K562 (cell line): Measurements from ENCODE around the gene RHBDF2. TPM values are rescaled to one million over a fixed set of nuclear protein-coding genes. Genes with fewer than 3 reads are reported as not detected.
A peak's percentile ranks its signal among the peaks of the same experiment; 100 is the strongest.

ENCODE experiments used
- BRF2 ChIP-seq: IDR thresholded peaks from 3 replicates; pipeline ENCODE4 v1.6.1; 2011; ENCODE audit warnings: borderline replicate concordance, mild to moderate bottlenecking; ENCODE audit not compliant: insufficient read length, insufficient read depth
- CTCF ChIP-seq, 3 experiments: IDR thresholded peaks in 2 of 3; conservative IDR thresholded peaks in 1 of 3; 2 replicates each; pipeline ENCODE4 v1.5.1; 2011 to 2012; ENCODE audit warnings: low read length in 3 of 3, mild to moderate bottlenecking in 3 of 3, control low read depth in 2 of 3, improper control_type of control experiment in 1 of 3, inconsistent platforms in 1 of 3, low read depth in 1 of 3, mixed read lengths in 1 of 3, moderate library complexity in 1 of 3; ENCODE audit not compliant: insufficient read depth in 2 of 3
- GATAD2A ChIP-seq: fragments of 450-650 bp; IDR thresholded peaks from 2 replicates; pipeline ENCODE4 v1.6.1; 2017
- GTF2F1 ChIP-seq: IDR thresholded peaks from 2 replicates; pipeline ENCODE4 v1.6.1; 2011; ENCODE audit warnings: low read depth, low read length, improper control_type of control experiment
- HDAC8 ChIP-seq: fragments of 450-650 bp; IDR thresholded peaks from 2 replicates; pipeline ENCODE4 v1.6.1; 2016; ENCODE audit warnings: mild to moderate bottlenecking, missing genetic modification characterization, moderate library complexity, missing compliant biosample characterization
- KDM5B ChIP-seq: fragments of 200-600 bp; sonication (generic); IDR thresholded peaks from 2 replicates; pipeline ENCODE4 v1.6.1; 2012; ENCODE audit warnings: low read depth, mild to moderate bottlenecking, moderate library complexity, low read length, control low read depth, inconsistent platforms; ENCODE audit not compliant: insufficient replicate concordance
- KHSRP ChIP-seq: fragments of 450-650 bp; IDR thresholded peaks from 2 replicates; pipeline ENCODE4 v1.6.1; 2017
- LEF1 ChIP-seq: fragments of 450-650 bp; IDR thresholded peaks from 2 replicates; pipeline ENCODE4 v1.6.1; 2016; ENCODE audit warnings: mild to moderate bottlenecking
- NFRKB ChIP-seq: fragments of 450-650 bp; IDR thresholded peaks from 2 replicates; pipeline ENCODE4 v1.6.1; 2016; ENCODE audit warnings: low read depth
- PKNOX1 ChIP-seq: fragments of 450-650 bp; IDR thresholded peaks from 2 replicates; pipeline ENCODE4 v1.6.1; 2016
- POLR2G ChIP-seq: fragments of 200-400 bp; formaldehyde crosslinking; IDR thresholded peaks from 2 replicates; pipeline ENCODE4 v1.6.1; 2017; ENCODE audit warnings: low read depth, mild to moderate bottlenecking, antibody characterized with exemption, low read length, moderate library complexity
- PPARD ChIP-seq: fragments of 250-450 bp; sonication (Bioruptor Pico); IDR thresholded peaks from 2 replicates; pipeline ENCODE4 v1.8.0; 2022; ENCODE audit warnings: inconsistent platforms, mild to moderate bottlenecking, moderate library complexity
- SMARCA4 ChIP-seq: fragments of 450-650 bp; IDR thresholded peaks from 2 replicates; pipeline ENCODE4 v1.6.1; 2016
- SNRNP70 ChIP-seq: fragments of 200-400 bp; formaldehyde crosslinking; optimal IDR thresholded peaks from 2 replicates; pipeline ENCODE3; 2017; ENCODE audit warnings: low read depth, low read length
- TCF3 ChIP-seq: sonication (generic); formaldehyde crosslinking; IDR thresholded peaks from 2 replicates; pipeline ENCODE4 v1.4.0; 2020; ENCODE audit warnings: mild to moderate bottlenecking, missing genetic modification reagents
- UBTF ChIP-seq, 2 experiments: IDR thresholded peaks; 2 replicates each; pipeline ENCODE4 v1.6.1; 2012; ENCODE audit warnings: improper control_type of control experiment in 2 of 2, low read depth in 2 of 2, low read length in 2 of 2, borderline replicate concordance in 1 of 2
- ZFP36 ChIP-seq: fragments of 150-350 bp; IDR thresholded peaks from 2 replicates; pipeline ENCODE4 v1.6.1; 2018; ENCODE audit warnings: low read length, low read depth; ENCODE audit not compliant: partially characterized antibody
- ZNF146 ChIP-seq: IDR thresholded peaks from one replicate; pipeline ENCODE4 v1.6.1; 2018; ENCODE audit warnings: missing compliant biosample characterization; ENCODE audit not compliant: unreplicated experiment
- ZNF316 ChIP-seq: fragments of 450-650 bp; IDR thresholded peaks from 2 replicates; pipeline ENCODE4 v1.6.1; 2016
- ZNF584 ChIP-seq: fragments of 200-800 bp; sonication (Bioruptor generic); IDR thresholded peaks from 2 replicates; pipeline ENCODE4 v1.6.1; 2016; ENCODE audit warnings: low read depth, mild to moderate bottlenecking, missing genetic modification characterization, missing compliant biosample characterization
- ZNF668 ChIP-seq: fragments of 250-450 bp; sonication (Bioruptor Pico); IDR thresholded peaks from 2 replicates; pipeline ENCODE4 v1.8.0; 2022; ENCODE audit warnings: mild to moderate bottlenecking, inconsistent platforms
- polyA plus RNA-seq, 8 experiments: library from polyadenylated mRNA; depleted of rRNA in 4 of 8; stranded (reverse) in 5 of 8; unstranded in 3 of 8; fragments of >200 nt; fragmentation: Nextera tagmentation in 2 of 8; fragmentation: Illumina TruSeq in 1 of 8; extraction: Ambion mirVana in 2 of 8; extraction: Trizol in 1 of 8; gene quantifications; 2 replicates each; pipeline versions ENCODE4 v1.2.1 to v1.2.3, GENCODE V29; 2011 to 2014; ENCODE audit warnings: inconsistent platforms in 1 of 8, missing spikeins in 1 of 8
- total RNA-seq, 7 experiments: library from RNA; depleted of rRNA in 6 of 7; stranded (reverse); fragments of >200 nt in 6 of 7; fragmentation: Illumina TruSeq in 2 of 7; extraction: Trizol in 2 of 7; gene quantifications; 2 replicates each; pipeline versions ENCODE4 v1.2.1 to v1.2.3, GENCODE V29; 2011 to 2021; ENCODE audit warnings: low replicate concordance in 1 of 7

RHBDF2 gene
- total and polyA plus RNA-seq, 9 of the 15 experiments (the other 6 are each of a cell fraction or from before 2014, with no cell fraction given) = 0.04 to 2.8 (median 1.1) TPM

DNA sequence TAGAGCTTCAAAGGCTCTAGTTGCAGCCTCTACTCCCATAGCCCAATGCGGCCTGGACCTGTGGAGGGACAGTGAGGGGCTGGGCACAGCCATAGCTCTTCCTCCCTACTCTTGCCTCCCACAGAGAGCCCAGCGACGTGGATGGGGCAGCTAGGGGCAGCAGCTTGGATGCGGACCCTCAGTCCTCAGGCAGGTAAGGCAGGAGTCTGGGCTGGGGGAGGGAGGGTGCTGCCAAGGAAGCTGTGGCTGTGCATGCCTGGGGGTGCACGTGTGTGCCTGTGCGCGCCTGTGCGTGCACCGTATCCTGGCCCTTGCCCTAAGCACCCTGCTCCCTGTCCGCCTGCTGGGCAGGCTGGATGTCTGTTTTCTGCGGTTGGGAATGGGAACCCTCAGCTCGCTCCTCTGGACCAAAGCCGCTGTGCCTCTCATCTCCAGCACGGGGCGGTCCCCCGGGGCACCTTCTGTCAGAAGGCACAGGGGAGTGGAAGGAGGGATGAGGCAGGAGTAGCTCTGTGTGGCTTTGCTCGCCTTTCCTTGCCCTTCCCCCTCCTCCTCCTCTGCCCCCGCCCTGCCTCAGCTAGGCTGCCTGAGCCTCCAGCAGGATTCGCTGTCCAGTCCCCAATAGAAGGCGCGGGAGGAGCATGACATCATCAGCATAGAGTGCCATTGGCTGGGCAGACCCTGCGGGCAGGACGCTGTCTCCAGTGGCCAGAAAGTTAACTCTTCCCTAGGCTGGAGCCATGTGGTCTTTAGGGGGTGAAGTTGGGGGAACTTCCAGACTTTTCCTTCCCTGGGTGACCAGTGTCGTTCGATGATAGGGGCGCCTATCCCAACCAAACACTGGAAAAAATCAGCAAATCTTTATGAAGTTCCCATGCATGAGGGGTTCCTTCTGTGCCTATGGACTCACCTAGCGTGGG, 39.4 kb upstream of the RHBDF2 start (continued):
- peak; percentile 1 to 19 (median 9); a peak in 3 of 6 replicates for TF ChIP-seq CTCF (IDR thresholded peaks at IDR 0.05 in 2 of 3, conservative IDR thresholded peaks at IDR 0.05 in 1 of 3; ENCODE audit: insufficient read depth in 2 of 3, low read depth in 1 of 3, low read length in 3 of 3)
- TF ChIP-seq NFRKB = peak; percentile 50; the same call in 1 of the 2 replicates
- TF ChIP-seq SNRNP70 = no peak
- peak; percentile 20; the same call in 1 of the 2 replicates for TF ChIP-seq PKNOX1
- TF ChIP-seq SMARCA4 = no peak
- no peak for TF ChIP-seq BRF2
- no peak for TF ChIP-seq GTF2F1
- no peak for TF ChIP-seq KHSRP
- no peak for TF ChIP-seq GATAD2A
- TF ChIP-seq POLR2G = peak; percentile 59
- TF ChIP-seq UBTF (IDR thresholded peaks at IDR 0.05; ENCODE audit: borderline replicate concordance in 1 of 2, low read depth in 2 of 2, low read length in 2 of 2) = 0 out of 4 replicates have a peak, but pooled peaks of 1 of the 2 experiments have one; percentile 24
- no peak for TF ChIP-seq HDAC8 (tag)
- TF ChIP-seq KDM5B = no peak
- TF ChIP-seq ZNF668 (CRISPR knock-in tag) = no peak
- TF ChIP-seq TCF3 (CRISPR knock-in tag) = no peak
- TF ChIP-seq PPARD (CRISPR knock-in tag) = no peak
- no peak for TF ChIP-seq ZNF316
- TF ChIP-seq ZFP36 = no peak
- no peak for TF ChIP-seq ZNF146 (CRISPR knock-in tag)
- TF ChIP-seq ZNF584 (CRISPR knock-in tag) = peak; percentile 62; the same call in 1 of the 2 replicates
- TF ChIP-seq LEF1 = peak; percentile 29; the same call in 1 of the 2 replicates
